ENCODE results near the gene UPK1A. TPM values are rescaled to one million over a fixed set of nuclear protein-coding genes. Genes with fewer than 3 reads are reported as not detected.

Gene UPK1A
- total RNA-seq, 2 donors from 2014 or later, result 4.4 TPM; not detected in 1

GRCh38 chr19:35703343-35703742, 37.0 kb downstream of the UPK1A start:
- peaks cover 0 to 6% of the 10 kb centered on the region in 2 donors for H3K36me3 Mint-ChIP-seq

DNA sequence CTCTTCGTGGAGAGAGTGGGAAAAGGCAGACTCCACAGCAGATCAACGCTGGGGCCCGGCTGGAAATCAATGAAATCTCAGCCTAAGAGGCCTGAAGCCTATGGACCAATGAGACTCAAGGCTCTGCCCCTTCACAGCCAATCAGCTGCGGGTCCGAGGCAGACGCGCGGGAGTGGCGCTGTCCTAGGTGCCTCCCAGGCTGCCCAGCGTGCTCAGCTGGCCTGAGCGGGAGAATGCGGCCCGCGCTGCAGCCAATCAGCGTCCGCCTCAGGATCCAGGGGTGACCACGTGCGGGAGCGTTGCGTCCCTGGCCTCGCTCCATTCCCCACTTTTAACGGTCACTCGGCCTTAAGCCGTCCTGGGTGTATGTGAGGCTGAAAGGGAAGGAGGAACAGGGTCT, 37.9 kb downstream of the UPK1A start, which contains the start of gene ZBTB32:
Gene ZBTB32 (plus strand): TSS at position 341 of the 400 bp plus-strand sequence. CDS start 10,069 bp downstream, outside the sequence.
- Mint-ChIP-seq H3K9me3 (peaks cover 0 to 3% of the 10 kb centered on the region in 2 donors), H3K27ac (no peak within 1 kb of the TSS), H3K36me3 (peaks cover 0 to 6% of the 10 kb centered on the region in 2 donors)
- DNase-seq (ENCODE audit: low spot score in 2 of 2) (no peak), ATAC-seq (no peak)

More at GRCh38 chr19:35703343-35703742, 37.0 kb downstream of the UPK1A start:
- ATAC-seq, result no peak
- no peak for DNase-seq (ENCODE audit: low spot score in 2 of 2)
- peaks cover 0 to 3% of the 10 kb centered on the region in 2 donors for H3K9me3 Mint-ChIP-seq
- no peak overlapping the region for H3K27ac Mint-ChIP-seq

GRCh38 chr19:35708391-35708790, 42.1 kb downstream of the UPK1A start:
- DNase-seq (ENCODE audit: low spot score in 2 of 2) (no peak), ATAC-seq (no peak)
- peaks cover 0 to 4% of the 10 kb centered on the region in 2 donors for H3K36me3 Mint-ChIP-seq
- H3K9me3 Mint-ChIP-seq, result peaks cover 0 to 4% of the 10 kb centered on the region in 2 donors
- no peak overlapping the region for H3K27ac Mint-ChIP-seq

DNA sequence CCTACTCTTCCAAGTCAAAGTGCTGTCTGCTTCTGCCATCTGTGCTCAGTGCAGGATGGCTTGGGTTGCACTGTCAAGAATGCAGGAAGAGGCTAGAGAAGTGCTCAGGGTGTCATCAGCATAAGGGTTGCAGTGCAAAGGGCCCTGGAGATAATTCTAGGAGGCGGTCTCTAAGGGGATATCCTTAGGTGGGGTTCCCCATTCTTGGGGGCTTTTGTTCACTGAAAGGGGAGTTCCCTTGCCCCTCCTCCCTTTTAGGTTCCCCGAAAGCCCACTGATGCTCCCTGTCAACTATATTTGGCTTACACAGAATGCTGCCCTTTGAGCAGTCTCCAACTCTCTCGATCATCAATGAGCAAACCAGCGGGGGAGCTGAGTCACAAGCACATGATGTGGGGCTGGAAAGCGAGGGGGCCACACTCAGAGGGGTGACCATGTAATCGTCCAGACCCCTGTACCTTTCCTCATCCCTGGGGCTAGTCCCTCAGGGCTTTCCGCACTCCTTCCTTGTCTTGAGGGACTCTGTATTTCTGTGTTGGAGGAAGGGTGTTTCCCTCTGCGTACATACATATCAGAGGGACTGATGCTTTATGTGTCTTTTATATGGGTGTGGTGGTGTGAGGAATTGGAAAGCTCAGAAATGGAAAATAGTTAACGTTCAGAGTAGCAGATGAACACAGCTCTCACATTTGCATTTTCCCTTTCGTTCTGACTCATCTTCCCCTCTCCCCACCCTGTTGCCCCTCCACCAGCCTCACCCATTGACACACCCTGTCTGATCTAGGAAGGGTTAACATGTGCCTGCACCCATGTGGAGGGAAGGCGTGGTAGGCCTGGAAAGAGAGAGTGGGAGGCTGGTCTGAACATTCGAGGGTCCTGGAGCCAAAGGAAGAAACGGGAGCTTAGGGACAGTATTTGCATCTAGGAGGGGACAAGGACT, 44.7 kb downstream of the UPK1A start:
- peaks cover 24 to 31% of the 10 kb centered on the region in 2 donors for H3K36me3 Mint-ChIP-seq
- DNase-seq (ENCODE audit: low spot score in 2 of 2), result peak; percentile 71 to 85
- H3K9me3 Mint-ChIP-seq, result peaks cover 0 to 4% of the 10 kb centered on the region in 2 donors
- peak; percentile 53 to 55 for ATAC-seq
- peak overlapping the region; percentile 93 to 98 for H3K27ac Mint-ChIP-seq

GRCh38 chr19:35712567-35713505, 46.5 kb downstream of the UPK1A start:
- ATAC-seq (peak; percentile 56 to 59), DNase-seq (ENCODE audit: low spot score in 2 of 2) (peak; percentile 74 to 86)
- peak overlapping the region; percentile 93 to 98 for H3K27ac Mint-ChIP-seq
- peaks cover 0 to 4% of the 10 kb centered on the region in 2 donors for H3K9me3 Mint-ChIP-seq
- H3K36me3 Mint-ChIP-seq, result peaks cover 32 to 39% of the 10 kb centered on the region in 2 donors

GRCh38 chr19:35713506-35713850, 47.2 kb downstream of the UPK1A start:
- H3K9me3 Mint-ChIP-seq, result peaks cover 0 to 4% of the 10 kb centered on the region in 2 donors
- no peak for DNase-seq (ENCODE audit: low spot score in 2 of 2)
- ATAC-seq, result no peak
- H3K36me3 Mint-ChIP-seq, result peaks cover 32 to 39% of the 10 kb centered on the region in 2 donors
- peak overlapping the region; percentile 93 to 98 for H3K27ac Mint-ChIP-seq

GRCh38 chr19:35713904-35714495, 47.7 kb downstream of the UPK1A start:
- DNase-seq (ENCODE audit: low spot score in 2 of 2) (no peak), ATAC-seq (no peak)
- peaks cover 0 to 4% of the 10 kb centered on the region in 2 donors for H3K9me3 Mint-ChIP-seq
- H3K27ac Mint-ChIP-seq, result peak overlapping the region; percentile 93 to 98
- H3K36me3 Mint-ChIP-seq, result peaks cover 32 to 39% of the 10 kb centered on the region in 2 donors

GRCh38 chr19:35714601-35715354, 48.5 kb downstream of the UPK1A start:
- Mint-ChIP-seq H3K36me3 (peaks cover 39% of the 10 kb centered on the region in 2 donors), H3K9me3 (peaks cover 0 to 4% of the 10 kb centered on the region in 2 donors), H3K27ac (peak overlapping the region; percentile 93 to 98)
- no peak for ATAC-seq
- no peak for DNase-seq (ENCODE audit: low spot score in 2 of 2)

DNA sequence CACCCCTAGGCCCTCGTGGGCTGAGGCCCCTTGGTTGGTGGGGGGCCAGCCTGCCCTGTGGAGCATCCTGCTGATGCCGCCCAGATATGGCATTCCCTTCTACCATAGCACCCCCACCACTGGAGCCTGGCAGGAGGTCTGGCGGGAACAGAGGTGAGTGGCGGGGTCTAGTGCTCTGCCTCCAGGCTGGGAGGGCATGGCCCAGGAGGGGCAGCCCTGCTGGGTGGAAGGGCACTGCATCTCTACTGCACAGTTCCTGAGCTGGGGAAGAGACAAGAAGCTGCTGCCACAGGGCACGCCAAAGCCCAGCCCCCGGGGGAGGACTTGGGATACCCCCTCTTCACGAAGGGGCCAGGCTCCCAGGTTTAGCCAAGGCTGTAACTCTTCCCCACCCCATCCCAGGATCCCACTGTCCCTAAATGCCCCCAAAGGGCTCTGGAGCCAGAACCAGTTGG, 49.1 kb downstream of the UPK1A start:
- Mint-ChIP-seq H3K9me3 (peaks cover 0 to 4% of the 10 kb centered on the region in 2 donors), H3K27ac (peak overlapping the region; percentile 93 to 97), H3K36me3 (peaks cover 39% of the 10 kb centered on the region in 2 donors)
- ATAC-seq (no peak), DNase-seq (ENCODE audit: low spot score in 2 of 2) (no peak)

DNA sequence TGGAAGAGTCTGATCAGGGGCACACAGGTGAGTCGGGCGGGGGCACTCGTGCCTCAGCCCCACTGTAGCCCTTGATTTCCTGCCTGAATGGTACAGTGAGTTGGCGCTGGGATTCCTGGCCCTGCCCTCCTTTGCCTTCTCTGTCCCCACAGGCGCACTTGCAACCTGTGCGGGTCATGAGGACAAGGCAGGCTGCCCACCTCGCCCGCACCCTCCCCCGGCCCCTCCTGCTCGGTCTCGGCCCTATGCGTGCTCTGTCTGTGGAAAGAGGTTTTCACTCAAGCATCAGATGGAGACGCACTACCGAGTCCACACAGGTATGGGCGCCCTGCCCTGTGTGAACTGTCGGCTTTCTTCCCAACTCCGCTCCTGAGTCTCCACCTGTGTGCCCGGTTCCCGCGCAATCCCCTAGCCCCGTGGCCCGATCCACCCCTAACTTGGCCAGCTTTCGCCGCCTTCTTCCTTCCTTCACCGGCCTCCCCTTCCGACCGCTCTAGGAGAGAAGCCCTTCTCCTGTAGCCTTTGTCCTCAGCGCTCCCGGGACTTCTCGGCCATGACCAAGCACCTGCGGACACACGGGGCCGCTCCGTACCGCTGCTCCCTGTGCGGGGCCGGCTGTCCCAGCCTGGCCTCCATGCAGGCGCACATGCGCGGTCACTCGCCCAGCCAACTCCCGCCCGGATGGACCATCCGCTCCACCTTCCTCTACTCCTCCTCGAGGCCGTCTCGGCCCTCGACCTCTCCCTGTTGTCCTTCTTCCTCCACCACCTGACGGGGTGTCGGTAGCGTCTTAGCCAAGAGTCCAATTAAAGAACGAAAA, 49.9 kb downstream of the UPK1A start:
- no peak for DNase-seq (ENCODE audit: low spot score in 2 of 2)
- no peak for ATAC-seq
- peaks cover 0 to 4% of the 10 kb centered on the region in 2 donors for H3K9me3 Mint-ChIP-seq

GRCh38 chr19:35716801-35717664, 50.7 kb downstream of the UPK1A start:
- ATAC-seq (peak; percentile 39 to 74), DNase-seq (ENCODE audit: low spot score in 2 of 2) (peak; percentile 78 to 84)
- Mint-ChIP-seq H3K36me3 (peaks cover 39 to 40% of the 10 kb centered on the region in 2 donors), H3K9me3 (no peaks in the 10 kb centered on the region), H3K27ac (peak overlapping the region; percentile 93 to 97)

More for the DNA sequence above, 49.9 kb downstream of the UPK1A start:
- Mint-ChIP-seq H3K27ac (peak overlapping the region; percentile 93 to 97), H3K36me3 (peaks cover 39% of the 10 kb centered on the region in 2 donors)

DNA sequence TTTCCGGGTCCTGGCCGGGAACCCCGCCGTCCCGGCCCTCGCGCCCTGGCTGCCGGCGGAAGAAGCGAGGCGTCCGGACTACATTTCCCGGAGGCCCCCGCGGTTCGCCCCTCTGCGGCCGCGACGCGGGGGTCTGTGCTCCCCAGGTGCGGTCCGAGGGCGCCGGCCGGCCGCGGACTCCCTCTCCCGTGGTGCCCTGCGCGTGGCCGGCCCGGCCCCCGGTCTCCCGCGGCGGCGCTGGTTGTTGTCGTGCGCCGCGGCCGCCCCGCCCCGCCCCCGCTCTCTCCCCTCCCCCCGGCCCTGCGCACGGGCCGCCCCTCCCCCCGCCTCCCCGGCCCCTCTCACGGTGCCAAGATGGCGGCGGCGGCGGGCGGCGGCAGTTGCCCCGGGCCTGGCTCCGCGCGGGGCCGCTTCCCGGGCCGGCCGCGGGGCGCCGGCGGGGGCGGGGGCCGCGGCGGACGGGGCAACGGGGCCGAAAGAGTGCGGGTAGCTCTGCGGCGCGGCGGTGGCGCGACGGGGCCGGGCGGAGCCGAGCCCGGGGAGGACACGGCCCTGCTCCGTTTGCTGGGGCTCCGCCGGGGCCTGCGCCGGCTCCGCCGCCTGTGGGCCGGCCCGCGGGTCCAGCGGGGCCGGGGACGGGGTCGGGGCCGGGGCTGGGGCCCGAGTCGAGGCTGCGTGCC, 51.5 kb downstream of the UPK1A start, which contains the start of gene KMT2B:
Gene KMT2B (plus strand): TSS at position 339 of the 680 bp plus-strand sequence. CDS start 16 bp downstream, at position 355.
- Mint-ChIP-seq H3K36me3 (peaks cover 39 to 48% of the 10 kb centered on the region in 2 donors), H3K9me3 (no peaks in the 10 kb centered on the region), H3K27ac (peak within 1 kb of the TSS; percentile 93 to 97)
- peak; percentile 90 to 95 for DNase-seq (ENCODE audit: low spot score in 2 of 2)
- peak in 1 of 2 donors; percentile 11 for ATAC-seq

DNA sequence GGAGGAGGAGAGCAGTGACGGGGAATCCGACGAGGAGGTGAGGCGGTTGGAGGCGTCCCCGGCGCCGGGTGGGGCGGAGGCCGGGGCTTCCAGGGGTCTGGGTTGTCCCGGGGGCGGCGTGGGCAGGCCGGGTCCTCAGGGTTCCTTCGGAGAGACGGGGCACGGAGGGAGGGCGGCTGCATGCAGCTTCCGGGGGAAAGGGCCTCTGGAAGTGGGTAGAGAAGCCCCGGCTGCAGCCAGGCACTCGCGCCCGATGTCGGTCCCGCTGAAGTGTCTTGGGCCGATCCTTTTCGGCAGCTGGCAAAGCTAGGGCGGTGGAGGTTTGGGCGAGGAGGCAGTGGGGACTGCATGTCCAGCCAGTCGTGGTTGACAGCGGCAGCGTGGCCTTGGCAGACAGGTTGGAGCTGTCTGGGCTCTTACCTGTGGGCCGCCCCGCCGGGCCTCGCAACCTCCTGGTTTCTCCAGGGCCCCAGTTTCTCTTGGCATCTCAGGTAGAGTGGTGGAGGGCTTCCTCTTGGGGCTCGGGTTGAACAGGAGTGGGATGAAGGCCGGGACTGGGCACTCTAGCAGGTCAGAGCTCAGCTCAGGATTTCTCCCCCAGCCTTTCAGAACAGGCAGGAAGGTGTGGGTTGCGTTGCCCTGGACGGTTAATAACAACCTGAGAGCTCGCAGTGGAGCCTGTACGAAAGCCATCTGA, 52.2 kb downstream of the UPK1A start:
- Mint-ChIP-seq H3K9me3 (no peaks in the 10 kb centered on the region), H3K36me3 (peaks cover 34 to 53% of the 10 kb centered on the region in 2 donors), H3K27ac (peak overlapping the region; percentile 89 to 96)
- ATAC-seq (peak in 1 of 2 donors; percentile 3), DNase-seq (ENCODE audit: low spot score in 2 of 2) (peak; percentile 52 to 67)
